SK-N-SH (cell line): ENCODE results near the gene GPR157.

ENCODE experiments used
- CTCF ChIP-seq: fragments of 200-600 bp; sonication (generic); IDR thresholded peaks from 2 replicates; pipeline ENCODE4 v1.6.1; 2017; ENCODE audit warnings: antibody characterized with exemption, mild to moderate bottlenecking, moderate library complexity
- RXRA ChIP-seq: IDR thresholded peaks from 2 replicates; pipeline ENCODE4 v1.4.0; 2012; ENCODE audit warnings: low read depth, mild to moderate bottlenecking, borderline replicate concordance

- TF ChIP-seq CTCF (no peak), RXRA (no peak)
These were observed 17.3 kb upstream of the GPR157 start for GRCh38 chr1:9146156-9146555.
